Endothelial cell of umbilical vein (primary cell): ENCODE results near the gene P2RX2. TPM values are rescaled to one million over a fixed set of nuclear protein-coding genes. Genes with fewer than 3 reads are reported as not detected.

ENCODE experiments used
- BruUV-seq: library from RNA; stranded (reverse); fragments of 400-500 nt; replicated peaks from 2 replicates; lab custom pipeline; 2021; lab: Mats Ljungman, UMichigan
- CTCF ChIA-PET: fragments of 300-600, 350-600 bp; sonication (Branson Sonifier 250); formaldehyde crosslinking; loops from one replicate; lab custom pipeline; 2021; ENCODE audit warnings: antibody characterized with exemption, inconsistent platforms; lab: Charles Lee
- POLR2A ChIA-PET: fragments of 300-600, 350-600 bp; sonication (Branson Sonifier 250); formaldehyde crosslinking; loops from one replicate; lab custom pipeline; 2021; ENCODE audit warnings: antibody characterized with exemption, inconsistent platforms; lab: Charles Lee
- DNase-seq: peaks from one replicate; pipeline ENCODE4 v3.0.0-alpha.2; 2011; ENCODE audit warnings: low read depth, low spot score
- FAIRE-seq: peaks from 2 replicates; lab custom pipeline; 2011; peaks lifted over from hg19 to GRCh38; lab: Jason Lieb, UNC
- H2AFZ ChIP-seq: 2 replicates; pipeline ENCODE4 v1.6.0; 2012; ENCODE audit warnings: low read depth, low read length, control low read depth, inconsistent platforms
- H3K27ac ChIP-seq: 2 replicates; pipeline ENCODE4 v1.5.1; 2011; ENCODE audit warnings: low read depth, mild to moderate bottlenecking, control low read depth, low read length, moderate library complexity; ENCODE audit not compliant: insufficient read depth
- H3K27me3 ChIP-seq, 2 experiments: 2 replicates each; pipeline versions ENCODE4 v1.6.0 to v1.6.1; 2011; ENCODE audit warnings: low read length in 2 of 2, mixed read lengths in 1 of 2; ENCODE audit not compliant: control insufficient read depth in 2 of 2, insufficient read depth in 2 of 2
- H3K36me3 ChIP-seq, 2 experiments: 2 replicates in 1 of 2; 3 replicates in 1 of 2; pipeline ENCODE4 v1.5.1; 2011; ENCODE audit warnings: low read length in 2 of 2, mild to moderate bottlenecking in 1 of 2, moderate library complexity in 1 of 2; ENCODE audit not compliant: control insufficient read depth in 2 of 2, insufficient read depth in 2 of 2; ENCODE audit errors: extremely low read depth in 1 of 2
- H3K4me1 ChIP-seq: 3 replicates; pipeline ENCODE4 v1.5.1; 2011; ENCODE audit warnings: mild to moderate bottlenecking, low read length; ENCODE audit not compliant: control insufficient read depth, insufficient read depth; ENCODE audit errors: extremely low read depth
- H3K4me2 ChIP-seq: 2 replicates; pipeline ENCODE4 v1.6.1; 2011; ENCODE audit warnings: low read length, control low read depth, mixed read lengths; ENCODE audit not compliant: insufficient read depth
- H3K4me3 ChIP-seq, 3 experiments: fragments of 200-600 bp in 1 of 3; sonication (generic), shearing (Covaris generic) in 1 of 3; replicated peaks in 1 of 3; 2 replicates each; pipeline ENCODE4 v1.5.1; 2011 to 2016; ENCODE audit warnings: control low read depth in 3 of 3, low read length in 3 of 3, mild to moderate bottlenecking in 2 of 3, inconsistent platforms in 1 of 3, low read depth in 1 of 3, moderate library complexity in 1 of 3; ENCODE audit not compliant: insufficient read depth in 1 of 3
- H3K79me2 ChIP-seq: 2 replicates; pipeline ENCODE4 v1.6.0; 2012; ENCODE audit warnings: low read length, inconsistent platforms; ENCODE audit not compliant: control insufficient read depth, insufficient read depth
- H3K9ac ChIP-seq: replicated peaks from 2 replicates; pipeline ENCODE3; 2011; ENCODE audit warnings: low read length, control low read depth; ENCODE audit not compliant: insufficient read depth; ENCODE audit errors: extremely low read depth
- H3K9me1 ChIP-seq: replicated peaks from 3 replicates; pipeline ENCODE4 v1.6.0; 2011; ENCODE audit warnings: mild to moderate bottlenecking, low read length; ENCODE audit not compliant: control insufficient read depth, insufficient read depth; ENCODE audit errors: extremely low read depth
- H3K9me3 ChIP-seq: replicated peaks from 2 replicates; pipeline ENCODE4 v1.5.1; 2012; ENCODE audit warnings: low read length, inconsistent platforms; ENCODE audit not compliant: control insufficient read depth, insufficient read depth
- H4K20me1 ChIP-seq: replicated peaks from 2 replicates; pipeline ENCODE3; 2011; ENCODE audit warnings: mild to moderate bottlenecking, low read length; ENCODE audit not compliant: control insufficient read depth, insufficient read depth; ENCODE audit errors: extremely low read depth
- EZH2 ChIP-seq: IDR thresholded peaks from 2 replicates; pipeline ENCODE4 v1.6.1; 2012; ENCODE audit warnings: borderline replicate concordance, low read depth, mild to moderate bottlenecking, moderate library complexity, low read length, inconsistent platforms; ENCODE audit not compliant: severe bottlenecking
- FOS ChIP-seq: IDR thresholded peaks from 2 replicates; pipeline ENCODE4 v1.6.1; 2011; ENCODE audit warnings: mild to moderate bottlenecking, low read length, moderate library complexity, borderline replicate concordance; ENCODE audit not compliant: insufficient read depth
- GATA2 ChIP-seq: IDR thresholded peaks from 2 replicates; pipeline ENCODE4 v1.7.0; 2011; ENCODE audit warnings: low read depth, mild to moderate bottlenecking, moderate library complexity, mixed read lengths, low read length; ENCODE audit not compliant: insufficient read length, insufficient read depth
- POLR2AphosphoS5 ChIP-seq: IDR thresholded peaks from 2 replicates; pipeline ENCODE4 v1.6.1; 2012; ENCODE audit warnings: low read depth, mild to moderate bottlenecking, control low read depth, low read length, moderate library complexity; ENCODE audit not compliant: insufficient read depth
- dilution Hi-C: fragments of 300-500 bp; cut with MboI; formaldehyde crosslinking; loops from one replicate; pipeline ENCODE4 v1.15.0; 2019; ENCODE audit warnings: low sequenced_read_pairs; ENCODE audit not compliant: extremely low pct_ligation_motif_present
- intact Hi-C: fragments of 100-400 bp; cut with micrococcal nuclease; formaldehyde crosslinking; loops from one replicate; pipeline ENCODE4 v1.10.0; 2022
- polyA plus RNA-seq, 4 experiments: library from polyadenylated mRNA; depleted of rRNA in 3 of 4; stranded (reverse) in 3 of 4; unstranded in 1 of 4; fragments of >200 nt; gene quantifications; 2 replicates each; pipeline versions ENCODE4 v1.2.1 to v1.2.3, GENCODE V29; 2011 to 2012; ENCODE audit warnings: missing spikeins in 1 of 4
- total RNA-seq: library from RNA; stranded (reverse); gene quantifications from 2 replicates; pipeline ENCODE4 v1.2.3, GENCODE V29; 2021
- TF ChIP-seq, protein P1 (sequence below), 2 donors: IDR thresholded peaks; 1 replicate in 1 of 2; 2 replicates in 1 of 2; pipeline ENCODE4 v1.5.1; 2011; ENCODE audit warnings: low read length in 2 of 2, mild to moderate bottlenecking in 2 of 2, moderate library complexity in 2 of 2, control low read depth in 1 of 2, inconsistent platforms in 1 of 2, low read depth in 1 of 2; ENCODE audit not compliant: insufficient read depth in 1 of 2; ENCODE audit errors: extremely low read depth in 1 of 2
- TF ChIP-seq, protein P2 (sequence below): IDR thresholded peaks from 2 replicates; pipeline ENCODE4 v1.6.1; 2011; ENCODE audit not compliant: insufficient read depth, insufficient read length

P2RX2 gene
- total and polyA plus RNA-seq, 2 donors (not counting 3 experiments of a cell fraction or from before 2014, with no cell fraction given), result not detected

DNA sequence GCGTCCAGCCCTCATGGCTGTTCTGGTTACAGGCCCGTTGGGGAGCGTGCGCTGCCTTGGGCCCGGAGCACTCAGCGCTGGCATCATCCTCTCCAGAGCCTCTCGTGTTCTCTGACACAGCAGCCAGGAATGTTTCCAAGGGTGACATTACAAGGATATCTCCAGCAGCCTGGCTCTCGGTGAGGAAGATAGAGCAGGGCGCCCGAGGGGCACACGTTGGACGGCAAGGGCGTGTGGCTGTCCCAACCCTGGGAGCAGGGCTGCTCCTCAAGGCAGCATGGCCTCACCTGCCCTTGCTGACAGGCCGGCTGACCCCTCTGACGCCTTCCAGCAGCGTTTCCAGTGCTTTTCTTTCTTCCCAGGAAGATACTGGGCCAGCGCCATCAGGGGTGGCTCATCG is 22.6 kb upstream of the P2RX2 start:
- Histone ChIP-seq H2AFZ (no peak overlapping the region), H3K9me3 (no peaks in the 10 kb centered on the region), H3K27me3 (no peaks in the 10 kb centered on the region), H4K20me1 (no peaks in the 10 kb centered on the region), H3K36me3 (no peaks in the 10 kb centered on the region), H3K4me2 (no peak overlapping the region), H3K79me2 (no peaks in the 10 kb centered on the region), H3K4me1 (peaks cover 7% of the 10 kb centered on the region), H3K9ac (no peak overlapping the region), H3K9me1 (no peaks in the 10 kb centered on the region), H3K4me3 (no peak overlapping the region), H3K27ac (no peak overlapping the region)
- ChIA-PET CTCF (interaction anchor here (1.1 to 2.0 kb wide), 3 partner anchors 19 to 35 kb away, joined by 3 to 11 read pairs (median 4); no protein-coding TSS in a partner anchor), POLR2A (no interaction called here)
- DNase-seq, result no peak
- TF ChIP-seq, protein P1, sequence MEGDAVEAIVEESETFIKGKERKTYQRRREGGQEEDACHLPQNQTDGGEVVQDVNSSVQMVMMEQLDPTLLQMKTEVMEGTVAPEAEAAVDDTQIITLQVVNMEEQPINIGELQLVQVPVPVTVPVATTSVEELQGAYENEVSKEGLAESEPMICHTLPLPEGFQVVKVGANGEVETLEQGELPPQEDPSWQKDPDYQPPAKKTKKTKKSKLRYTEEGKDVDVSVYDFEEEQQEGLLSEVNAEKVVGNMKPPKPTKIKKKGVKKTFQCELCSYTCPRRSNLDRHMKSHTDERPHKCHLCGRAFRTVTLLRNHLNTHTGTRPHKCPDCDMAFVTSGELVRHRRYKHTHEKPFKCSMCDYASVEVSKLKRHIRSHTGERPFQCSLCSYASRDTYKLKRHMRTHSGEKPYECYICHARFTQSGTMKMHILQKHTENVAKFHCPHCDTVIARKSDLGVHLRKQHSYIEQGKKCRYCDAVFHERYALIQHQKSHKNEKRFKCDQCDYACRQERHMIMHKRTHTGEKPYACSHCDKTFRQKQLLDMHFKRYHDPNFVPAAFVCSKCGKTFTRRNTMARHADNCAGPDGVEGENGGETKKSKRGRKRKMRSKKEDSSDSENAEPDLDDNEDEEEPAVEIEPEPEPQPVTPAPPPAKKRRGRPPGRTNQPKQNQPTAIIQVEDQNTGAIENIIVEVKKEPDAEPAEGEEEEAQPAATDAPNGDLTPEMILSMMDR (IDR thresholded peaks at IDR 0.05; ENCODE audit: extremely low read depth in 1 of 2, insufficient read depth in 1 of 2, low read depth in 1 of 2, low read length in 2 of 2), result no peak
- TF ChIP-seq GATA2 (no peak), EZH2 (no peak), POLR2AphosphoS5 (no peak), FOS (no peak)
- TF ChIP-seq, protein P2, sequence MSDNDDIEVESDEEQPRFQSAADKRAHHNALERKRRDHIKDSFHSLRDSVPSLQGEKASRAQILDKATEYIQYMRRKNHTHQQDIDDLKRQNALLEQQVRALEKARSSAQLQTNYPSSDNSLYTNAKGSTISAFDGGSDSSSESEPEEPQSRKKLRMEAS, result no peak
- intact Hi-C loops (loop anchor here (5.0 kb wide), 1 partner anchor 89 kb away; no protein-coding TSS in a partner anchor), dilution Hi-C loops (no loop called here)
- BruUV-seq, result no TSS peak
- no peak for FAIRE-seq
